WTC11 (cell line): ENCODE results near the gene ILK.

Experiments
- CREB1 ChIP-seq: sonication (generic); formaldehyde crosslinking; IDR thresholded peaks from 2 replicates; pipeline ENCODE4 v1.8.0; 2023; ENCODE audit warnings: mild to moderate bottlenecking, missing genetic modification reagents
- ELF4 ChIP-seq: sonication (generic); formaldehyde crosslinking; IDR thresholded peaks from 2 replicates; pipeline ENCODE4 v1.8.1; 2022; ENCODE audit warnings: low read depth, mild to moderate bottlenecking, moderate library complexity, missing genetic modification reagents
- EMX1 ChIP-seq: fragments of 250-450 bp; sonication (Bioruptor Pico); IDR thresholded peaks from 2 replicates; pipeline ENCODE4 v1.8.0; 2021; ENCODE audit warnings: mild to moderate bottlenecking
- FOXP1 ChIP-seq: sonication (generic); formaldehyde crosslinking; IDR thresholded peaks from 2 replicates; pipeline ENCODE4 v1.8.0; 2022; ENCODE audit warnings: missing genetic modification reagents, mild to moderate bottlenecking, moderate library complexity, borderline replicate concordance
- KAT7 ChIP-seq: sonication (generic); formaldehyde crosslinking; IDR thresholded peaks from 2 replicates; pipeline ENCODE4 v1.8.1; 2023; ENCODE audit warnings: missing genetic modification reagents, mild to moderate bottlenecking, borderline replicate concordance
- PRRX2 ChIP-seq: fragments of 250-450 bp; sonication (Bioruptor Pico); IDR thresholded peaks from 2 replicates; pipeline ENCODE4 v1.8.0; 2021; ENCODE audit warnings: mild to moderate bottlenecking
- ZBTB21 ChIP-seq: sonication (generic); formaldehyde crosslinking; IDR thresholded peaks from 2 replicates; pipeline ENCODE4 v1.8.1; 2023; ENCODE audit warnings: mild to moderate bottlenecking, missing genetic modification reagents, borderline replicate concordance
- ZNF121 ChIP-seq: sonication (generic); formaldehyde crosslinking; IDR thresholded peaks from 2 replicates; pipeline ENCODE4 v1.8.0; 2023; ENCODE audit warnings: missing genetic modification reagents
- TF ChIP-seq, protein P1 (sequence below): sonication (generic); formaldehyde crosslinking; IDR thresholded peaks from 2 replicates; pipeline ENCODE4 v1.8.0; 2022; ENCODE audit warnings: mild to moderate bottlenecking, missing genetic modification reagents
- TF ChIP-seq, protein P2 (sequence below): sonication (generic); formaldehyde crosslinking; IDR thresholded peaks from 2 replicates; pipeline ENCODE4 v1.8.0; 2022; ENCODE audit warnings: mild to moderate bottlenecking, missing genetic modification reagents
- TF ChIP-seq, protein P3 (sequence below): fragments of 200-600 bp; IDR thresholded peaks from 2 replicates; pipeline ENCODE4 v1.8.0; 2022; ENCODE audit warnings: antibody characterized with exemption

DNA sequence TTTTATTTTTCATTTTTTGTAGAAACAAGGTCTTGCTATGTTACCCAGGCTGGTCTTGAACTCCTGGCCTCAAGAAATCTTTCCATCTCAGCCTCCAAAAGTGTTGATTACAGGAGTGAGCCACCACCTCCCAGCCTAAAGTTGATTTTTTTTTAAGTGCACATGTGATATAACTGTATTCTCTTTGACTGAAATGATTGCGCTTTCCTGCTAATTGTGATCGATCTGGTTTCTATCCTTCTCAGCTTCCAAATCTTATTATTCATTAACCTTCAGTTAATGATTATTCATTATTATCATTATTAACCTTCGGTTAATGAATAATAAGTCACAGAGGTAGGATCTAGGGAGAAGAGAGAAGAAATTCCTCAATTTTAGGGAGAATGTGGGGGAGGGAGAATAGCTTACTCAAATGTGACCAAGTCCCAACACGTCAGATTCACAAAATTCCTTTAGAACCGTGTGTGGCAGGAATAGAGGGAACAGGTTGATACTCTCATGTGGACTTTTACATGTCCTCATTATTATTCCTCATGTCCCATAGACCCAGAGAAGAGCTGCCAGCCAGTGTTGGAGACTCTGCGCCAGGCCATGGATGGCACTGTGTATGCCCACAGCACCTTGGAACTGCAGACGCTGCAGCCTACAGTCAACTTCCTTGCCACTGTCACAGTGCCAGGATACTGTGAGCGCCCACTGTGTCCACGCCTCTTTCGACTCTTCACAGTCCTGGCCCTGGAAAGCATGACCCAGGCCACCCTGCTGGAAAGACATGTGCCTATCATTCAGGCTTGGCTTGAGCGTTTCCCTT lies 47.2 kb upstream of the ILK start:
- TF ChIP-seq CREB1 (CRISPR knock-in tag) (no peak), EMX1 (CRISPR knock-in tag) (no peak), PRRX2 (no peak), FOXP1 (no peak), KAT7 (CRISPR knock-in tag) (no peak), ZNF121 (no peak), ELF4 (CRISPR knock-in tag) (no peak), ZBTB21 (CRISPR knock-in tag) (no peak)
- TF ChIP-seq, protein P1, sequence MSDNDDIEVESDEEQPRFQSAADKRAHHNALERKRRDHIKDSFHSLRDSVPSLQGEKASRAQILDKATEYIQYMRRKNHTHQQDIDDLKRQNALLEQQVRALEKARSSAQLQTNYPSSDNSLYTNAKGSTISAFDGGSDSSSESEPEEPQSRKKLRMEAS (CRISPR knock-in tag) = no peak
- TF ChIP-seq, protein P2, sequence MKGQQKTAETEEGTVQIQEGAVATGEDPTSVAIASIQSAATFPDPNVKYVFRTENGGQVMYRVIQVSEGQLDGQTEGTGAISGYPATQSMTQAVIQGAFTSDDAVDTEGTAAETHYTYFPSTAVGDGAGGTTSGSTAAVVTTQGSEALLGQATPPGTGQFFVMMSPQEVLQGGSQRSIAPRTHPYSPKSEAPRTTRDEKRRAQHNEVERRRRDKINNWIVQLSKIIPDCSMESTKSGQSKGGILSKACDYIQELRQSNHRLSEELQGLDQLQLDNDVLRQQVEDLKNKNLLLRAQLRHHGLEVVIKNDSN (CRISPR knock-in tag) = no peak
- TF ChIP-seq, protein P3, sequence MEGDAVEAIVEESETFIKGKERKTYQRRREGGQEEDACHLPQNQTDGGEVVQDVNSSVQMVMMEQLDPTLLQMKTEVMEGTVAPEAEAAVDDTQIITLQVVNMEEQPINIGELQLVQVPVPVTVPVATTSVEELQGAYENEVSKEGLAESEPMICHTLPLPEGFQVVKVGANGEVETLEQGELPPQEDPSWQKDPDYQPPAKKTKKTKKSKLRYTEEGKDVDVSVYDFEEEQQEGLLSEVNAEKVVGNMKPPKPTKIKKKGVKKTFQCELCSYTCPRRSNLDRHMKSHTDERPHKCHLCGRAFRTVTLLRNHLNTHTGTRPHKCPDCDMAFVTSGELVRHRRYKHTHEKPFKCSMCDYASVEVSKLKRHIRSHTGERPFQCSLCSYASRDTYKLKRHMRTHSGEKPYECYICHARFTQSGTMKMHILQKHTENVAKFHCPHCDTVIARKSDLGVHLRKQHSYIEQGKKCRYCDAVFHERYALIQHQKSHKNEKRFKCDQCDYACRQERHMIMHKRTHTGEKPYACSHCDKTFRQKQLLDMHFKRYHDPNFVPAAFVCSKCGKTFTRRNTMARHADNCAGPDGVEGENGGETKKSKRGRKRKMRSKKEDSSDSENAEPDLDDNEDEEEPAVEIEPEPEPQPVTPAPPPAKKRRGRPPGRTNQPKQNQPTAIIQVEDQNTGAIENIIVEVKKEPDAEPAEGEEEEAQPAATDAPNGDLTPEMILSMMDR = no peak
